H1 (cell line): ENCODE results near the gene LY86. TPM values are rescaled to one million over a fixed set of nuclear protein-coding genes. Genes with fewer than 3 reads are reported as not detected.

Experiments used
- CTCF ChIA-PET: fragments of 300-600 bp; sonication (Branson Sonifier 250); formaldehyde crosslinking; loops from one replicate; lab custom pipeline; 2021; ENCODE audit not compliant: partially characterized antibody; lab: Charles Lee
- POLR2A ChIA-PET: fragments of 300-600 bp; sonication (Branson Sonifier 250); formaldehyde crosslinking; loops from one replicate; lab custom pipeline; 2021; ENCODE audit warnings: inconsistent platforms; ENCODE audit not compliant: partially characterized antibody; lab: Charles Lee
- DNase-seq, 2 experiments: peaks; one replicate each; pipeline versions ENCODE4 v3.0.0 to v3.0.0-alpha.2; 2010 to 2022; ENCODE audit warnings: low spot score in 2 of 2, low read depth in 1 of 2, mixed read lengths in 1 of 2
- FAIRE-seq: peaks from 2 replicates; lab custom pipeline; 2011; peaks lifted over from hg19 to GRCh38; lab: Jason Lieb, UNC
- H2AFZ ChIP-seq: 2 replicates; pipeline ENCODE4 v1.8.1; 2012; ENCODE audit warnings: low read length, inconsistent platforms
- H2AK5ac ChIP-seq: 2 replicates; pipeline ENCODE4 v1.6.1; 2013; ENCODE audit warnings: low read depth, low read length
- H2BK120ac ChIP-seq: replicated peaks from 2 replicates; pipeline ENCODE3; 2013; ENCODE audit warnings: low read depth, low read length, inconsistent platforms
- H2BK12ac ChIP-seq: 2 replicates; pipeline ENCODE4 v1.6.1; 2013; ENCODE audit warnings: low read depth, low read length
- H2BK15ac ChIP-seq: 2 replicates; pipeline ENCODE4 v1.6.1; 2013; ENCODE audit warnings: low read length
- H2BK20ac ChIP-seq: 2 replicates; pipeline ENCODE4 v1.6.1; 2013; ENCODE audit warnings: low read length
- H2BK5ac ChIP-seq: 2 replicates; pipeline ENCODE4 v1.6.1; 2013; ENCODE audit warnings: low read depth, low read length
- H3K14ac ChIP-seq: 2 replicates; pipeline ENCODE4 v1.6.1; 2013; ENCODE audit warnings: inconsistent platforms; ENCODE audit not compliant: insufficient read length
- H3K18ac ChIP-seq: 2 replicates; pipeline ENCODE4 v1.6.1; 2013; ENCODE audit warnings: low read length; ENCODE audit errors: extremely low read depth
- H3K23ac ChIP-seq: 2 replicates; pipeline ENCODE4 v1.6.1; 2013; ENCODE audit warnings: inconsistent platforms; ENCODE audit not compliant: insufficient read length
- H3K23me2 ChIP-seq: 2 replicates; pipeline ENCODE4 v1.6.1; 2013; ENCODE audit warnings: low read depth, low read length
- H3K27ac ChIP-seq: 2 replicates; pipeline ENCODE4 v1.6.1; 2011; ENCODE audit warnings: low read depth, low read length, inconsistent platforms
- H3K27me3 ChIP-seq, 4 experiments: replicated peaks in 1 of 4; 1 replicate in 1 of 4; 2 replicates in 3 of 4; pipeline versions ENCODE4 v1.6.1 to v1.8.1; 2011 to 2013; ENCODE audit warnings: low read length in 3 of 4, mild to moderate bottlenecking in 3 of 4, inconsistent platforms in 2 of 4, mixed read lengths in 2 of 4, moderate library complexity in 1 of 4; ENCODE audit not compliant: control insufficient read depth in 3 of 4, insufficient read depth in 3 of 4; ENCODE audit errors: extremely low read depth in 1 of 4
- H3K36me3 ChIP-seq, 4 experiments: 2 replicates each; pipeline versions ENCODE4 v1.6.1 to v1.8.1; 2011 to 2013; ENCODE audit warnings: mild to moderate bottlenecking in 4 of 4, low read length in 3 of 4, moderate library complexity in 2 of 4, control low read depth in 1 of 4, inconsistent platforms in 1 of 4; ENCODE audit not compliant: insufficient read depth in 4 of 4, control insufficient read depth in 2 of 4
- H3K4ac ChIP-seq: replicated peaks from 2 replicates; pipeline ENCODE3; 2013; ENCODE audit warnings: low read length, low read depth, mixed read lengths, inconsistent platforms; ENCODE audit not compliant: insufficient read length
- H3K4me1 ChIP-seq, 4 experiments: replicated peaks in 1 of 4; 1 replicate in 1 of 4; 2 replicates in 3 of 4; pipeline versions ENCODE4 v1.6.1 to v1.8.1; 2011 to 2013; ENCODE audit warnings: low read length in 3 of 4, inconsistent platforms in 2 of 4, mixed read lengths in 1 of 4; ENCODE audit not compliant: insufficient read depth in 4 of 4, control insufficient read depth in 3 of 4
- H3K4me2 ChIP-seq, 2 experiments: 2 replicates each; pipeline versions ENCODE4 v1.6.1 to v1.8.1; 2011 to 2013; ENCODE audit warnings: low read depth in 2 of 2, low read length in 2 of 2, control low read depth in 1 of 2, inconsistent platforms in 1 of 2, mild to moderate bottlenecking in 1 of 2; ENCODE audit not compliant: insufficient read depth in 1 of 2
- H3K4me3 ChIP-seq, 4 experiments: fragments of 200-600, 300-600 bp in 1 of 4; sonication (generic), shearing (Covaris generic), sonication (Bioruptor Twin) in 1 of 4; 2 replicates each; pipeline versions ENCODE4 v1.5.1 to v1.8.1; 2011 to 2016; ENCODE audit warnings: low read length in 4 of 4, low read depth in 3 of 4, control low read depth in 2 of 4, inconsistent platforms in 2 of 4, mild to moderate bottlenecking in 2 of 4, mixed read lengths in 1 of 4, moderate library complexity in 1 of 4; ENCODE audit not compliant: insufficient read depth in 2 of 4; ENCODE audit errors: extremely low read depth in 1 of 4
- H3K56ac ChIP-seq: replicated peaks from 2 replicates; pipeline ENCODE3; 2013; ENCODE audit warnings: low read depth, mild to moderate bottlenecking, mixed read lengths, low read length, inconsistent platforms; ENCODE audit not compliant: insufficient read length
- H3K79me1 ChIP-seq: 2 replicates; pipeline ENCODE4 v1.6.1; 2013; ENCODE audit warnings: low read depth, low read length, control low read depth
- H3K79me2 ChIP-seq, 2 experiments: 2 replicates each; pipeline versions ENCODE4 v1.6.1 to v1.8.1; 2012 to 2013; ENCODE audit warnings: low read length in 2 of 2, mild to moderate bottlenecking in 2 of 2, inconsistent platforms in 1 of 2; ENCODE audit not compliant: insufficient read depth in 2 of 2, control insufficient read depth in 1 of 2
- H3K9ac ChIP-seq, 4 experiments: replicated peaks in 1 of 4; 1 replicate in 1 of 4; 2 replicates in 3 of 4; pipeline versions ENCODE4 v1.6.1 to v1.8.1; 2011 to 2013; ENCODE audit warnings: low read depth in 3 of 4, low read length in 3 of 4, control low read depth in 2 of 4, mild to moderate bottlenecking in 2 of 4, moderate library complexity in 2 of 4, inconsistent platforms in 1 of 4; ENCODE audit errors: extremely low read depth in 1 of 4
- H3K9me3 ChIP-seq, 2 experiments: 2 replicates each; pipeline versions ENCODE4 v1.6.1 to v1.8.1; 2012 to 2013; ENCODE audit warnings: mild to moderate bottlenecking in 2 of 2, moderate library complexity in 2 of 2, control low read depth in 1 of 2, inconsistent platforms in 1 of 2, low read depth in 1 of 2, low read length in 1 of 2, mixed read lengths in 1 of 2; ENCODE audit not compliant: insufficient read depth in 2 of 2
- H4K20me1 ChIP-seq, 2 experiments: replicated peaks in 1 of 2; 2 replicates each; pipeline versions ENCODE3 to v1.8.1; 2011 to 2013; ENCODE audit warnings: inconsistent platforms in 2 of 2, low read length in 2 of 2, mild to moderate bottlenecking in 1 of 2; ENCODE audit not compliant: insufficient read depth in 2 of 2, control insufficient read depth in 1 of 2
- H4K5ac ChIP-seq: 2 replicates; pipeline ENCODE4 v1.6.1; 2013; ENCODE audit warnings: low read length, low read depth, mixed read lengths, inconsistent platforms; ENCODE audit not compliant: insufficient read length
- H4K8ac ChIP-seq: 2 replicates; pipeline ENCODE4 v1.8.0; 2013; ENCODE audit warnings: mild to moderate bottlenecking, moderate library complexity, low read length, inconsistent platforms; ENCODE audit not compliant: insufficient read depth; ENCODE audit errors: extremely low read depth
- H4K91ac ChIP-seq: replicated peaks from 2 replicates; pipeline ENCODE3; 2013; ENCODE audit warnings: low read length, mixed read lengths, inconsistent platforms; ENCODE audit not compliant: insufficient read length
- ASH2L ChIP-seq: fragments of 200-600, 300-600 bp; sonication (generic); IDR thresholded peaks from one replicate; pipeline ENCODE4 v1.7.1; 2017; ENCODE audit warnings: low read length
- BCL11A ChIP-seq, 2 experiments: IDR thresholded peaks; one replicate each; pipeline ENCODE4 v1.6.1; 2011; ENCODE audit warnings: low read depth in 2 of 2, low read length in 2 of 2, mild to moderate bottlenecking in 2 of 2
- CTBP2 ChIP-seq: IDR thresholded peaks from 2 replicates; pipeline ENCODE4 v1.7.0; 2011; ENCODE audit warnings: borderline replicate concordance, mild to moderate bottlenecking, moderate library complexity, mixed read lengths, low read length; ENCODE audit not compliant: insufficient read depth, insufficient read length
- GABPA ChIP-seq: IDR thresholded peaks from 2 replicates; pipeline ENCODE4 v1.6.1; 2011; ENCODE audit warnings: mild to moderate bottlenecking, low read length, moderate library complexity, borderline replicate concordance; ENCODE audit not compliant: insufficient read depth
- HDAC6 ChIP-seq: IDR thresholded peaks from one replicate; pipeline ENCODE4 v1.7.1; 2012; ENCODE audit warnings: low read depth, mild to moderate bottlenecking, inconsistent platforms, low read length, moderate library complexity
- PHF8 ChIP-seq: fragments of 200-600 bp; sonication (generic); conservative IDR thresholded peaks from 2 replicates; pipeline ENCODE4 v1.7.1; 2012; ENCODE audit warnings: low read depth, mild to moderate bottlenecking, inconsistent platforms, low read length, moderate library complexity
- SP1 ChIP-seq: IDR thresholded peaks from 2 replicates; pipeline ENCODE4 v1.6.1; 2011; ENCODE audit warnings: low read depth, low read length
- SP4 ChIP-seq: IDR thresholded peaks from 2 replicates; pipeline ENCODE4 v1.6.1; 2012; ENCODE audit warnings: low read length, inconsistent platforms
- TAF1 ChIP-seq: IDR thresholded peaks from 2 replicates; pipeline ENCODE4 v1.6.1; 2011; ENCODE audit warnings: mild to moderate bottlenecking, low read depth, low read length
- ZNF274 ChIP-seq: IDR thresholded peaks from 2 replicates; pipeline ENCODE4 v1.7.0; 2012; ENCODE audit warnings: low read length, borderline replicate concordance; ENCODE audit errors: extremely low read depth
- WGBS, 2 experiments: shearing (Covaris generic) in 1 of 2; methylation state at CpG; one replicate each; pipeline versions ENCODE4 v1.1.6 to v1.1.7; 2013 to 2015; ENCODE audit warnings: low lambda C conversion rate in 2 of 2, mixed read lengths in 2 of 2, inconsistent platforms in 1 of 2, low coverage in 1 of 2, missing lambda C conversion rate in 1 of 2; ENCODE audit not compliant: insufficient replicate concordance in 2 of 2, insufficient coverage in 1 of 2, insufficient read length in 1 of 2; ENCODE audit errors: extremely low coverage in 1 of 2, missing lambda C conversion rate in 1 of 2; 5-methylcytosine and 5-hydroxymethylcytosine counted together
- polyA plus RNA-seq, 7 experiments: library from polyadenylated mRNA; depleted of rRNA in 3 of 7; stranded (reverse) in 5 of 7; unstranded in 2 of 7; fragments of >200 nt in 5 of 7; fragments of 200-250 nt in 2 of 7; gene quantifications; 1 replicate in 5 of 7; 2 replicates in 1 of 7; 4 replicates in 1 of 7; pipeline versions ENCODE4 v1.2.1 to v1.2.3, GENCODE V29; 2011 to 2013; ENCODE audit warnings: missing spikeins in 2 of 7, mixed read lengths in 2 of 7
- total RNA-seq: library from RNA; stranded (reverse); fragmentation: NEBNext Ultra II Directional; extraction: Animal tissue kit (Norgen Biotek cat#: 25700); gene quantifications from 2 replicates; pipeline ENCODE4 v1.2.1, GENCODE V29; 2021
- TF ChIP-seq, protein P1 (sequence below): IDR thresholded peaks from 2 replicates; pipeline ENCODE4 v1.6.1; 2012; ENCODE audit warnings: low read length, inconsistent platforms

The LY86 gene
- total and polyA plus RNA-seq, 2 of the 8 experiments (the other 6 are each of a cell fraction or from before 2014, with no cell fraction given): not detected

DNA sequence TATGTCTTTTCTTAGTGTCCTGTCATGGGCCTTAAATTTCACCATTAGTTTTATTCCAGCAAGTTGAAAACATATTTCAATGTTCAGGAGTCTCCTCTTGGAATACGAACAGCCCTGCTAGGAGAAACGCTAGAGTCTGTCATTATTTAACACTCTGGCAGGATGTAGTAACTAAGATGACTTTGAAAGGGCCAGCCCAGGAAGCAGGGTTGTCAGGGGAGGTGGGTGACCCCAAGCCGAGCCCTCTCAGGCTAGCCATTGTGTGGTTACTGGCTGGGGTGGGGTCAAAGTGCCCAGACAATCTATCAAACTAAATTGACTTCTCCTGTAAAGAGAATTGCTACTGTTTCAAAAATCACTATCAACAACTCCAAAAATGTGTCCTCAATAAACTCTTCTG, 67.8 kb downstream of the LY86 start:
- Histone ChIP-seq H3K23ac (no peak overlapping the region), H3K4me3 (no peak overlapping the region), H3K9me3 (peaks cover 0 to 6% of the 10 kb centered on the region in 2 experiments; a peak in 1 of 4 replicates), H4K8ac (no peak overlapping the region), H3K27ac (no peak overlapping the region), H4K91ac (no peak overlapping the region), H3K4me2 (no peak overlapping the region), H4K5ac (no peak overlapping the region), H2BK5ac (no peak overlapping the region), H3K9ac (no peak overlapping the region), H3K79me1 (no peaks in the 10 kb centered on the region), H2BK12ac (no peak overlapping the region), H2BK120ac (no peak overlapping the region), H3K79me2 (no peaks in the 10 kb centered on the region), H3K4ac (no peak overlapping the region), H3K56ac (no peak overlapping the region), H2AK5ac (no peak overlapping the region), H3K23me2 (no peaks in the 10 kb centered on the region; the same call in 1 of the 2 replicates), H2BK20ac (no peak overlapping the region), H3K27me3 (peaks cover 0 to 17% (median 3%) of the 10 kb centered on the region in 4 experiments; a peak in 4 of 7 replicates), H4K20me1 (no peaks in the 10 kb centered on the region), H3K14ac (no peak overlapping the region), H3K4me1 (peaks cover 0 to 5% (median 0%) of the 10 kb centered on the region in 4 experiments; a peak in 1 of 7 replicates), H2AFZ (no peak overlapping the region), H3K18ac (no peak overlapping the region), H2BK15ac (no peak overlapping the region), H3K36me3 (no peaks in the 10 kb centered on the region)
- FAIRE-seq (no peak), DNase-seq (no peak)
- POLR2A ChIA-PET: interaction anchor here (0.6 kb wide), 1 partner anchor 597 kb away, joined by 3 read pairs; no protein-coding TSS in a partner anchor
- WGBS, 2 experiments: 79% methylated on average over 3 of the region's 3 CpGs; no CpG with 5 or more reads in 1 of the 2 experiments
- CTCF ChIA-PET: interaction anchor here (0.8 kb wide), 1 partner anchor 8 kb away, joined by 3 read pairs; no protein-coding TSS in a partner anchor
- TF ChIP-seq CTBP2 (no peak), GABPA (no peak), ASH2L (no peak), BCL11A (IDR thresholded peaks at IDR 0.05; ENCODE audit: low read depth in 2 of 2, low read length in 2 of 2) (no peak), TAF1 (no peak), ZNF274 (no peak), HDAC6 (no peak), SP1 (no peak), PHF8 (no peak), SP4 (no peak)
- TF ChIP-seq, protein P1, sequence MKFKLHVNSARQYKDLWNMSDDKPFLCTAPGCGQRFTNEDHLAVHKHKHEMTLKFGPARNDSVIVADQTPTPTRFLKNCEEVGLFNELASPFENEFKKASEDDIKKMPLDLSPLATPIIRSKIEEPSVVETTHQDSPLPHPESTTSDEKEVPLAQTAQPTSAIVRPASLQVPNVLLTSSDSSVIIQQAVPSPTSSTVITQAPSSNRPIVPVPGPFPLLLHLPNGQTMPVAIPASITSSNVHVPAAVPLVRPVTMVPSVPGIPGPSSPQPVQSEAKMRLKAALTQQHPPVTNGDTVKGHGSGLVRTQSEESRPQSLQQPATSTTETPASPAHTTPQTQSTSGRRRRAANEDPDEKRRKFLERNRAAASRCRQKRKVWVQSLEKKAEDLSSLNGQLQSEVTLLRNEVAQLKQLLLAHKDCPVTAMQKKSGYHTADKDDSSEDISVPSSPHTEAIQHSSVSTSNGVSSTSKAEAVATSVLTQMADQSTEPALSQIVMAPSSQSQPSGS: no peak
